Ishikawa (cell line): ENCODE data around the gene ACCS.

Source experiments
- CEBPB ChIP-seq: IDR thresholded peaks from 2 replicates; pipeline ENCODE4 v1.6.1; 2012
- CREB1 ChIP-seq: IDR thresholded peaks from 2 replicates; pipeline ENCODE4 v1.6.1; 2012; ENCODE audit warnings: low read depth
- EGR1 ChIP-seq: IDR thresholded peaks from 2 replicates; pipeline ENCODE4 v1.6.1; 2012
- EP300 ChIP-seq: IDR thresholded peaks from 2 replicates; pipeline ENCODE4 v1.6.1; 2012; ENCODE audit warnings: borderline replicate concordance
- FOXM1 ChIP-seq: IDR thresholded peaks from 2 replicates; pipeline ENCODE4 v1.6.1; 2012; ENCODE audit warnings: low read depth, borderline replicate concordance
- NFIC ChIP-seq: IDR thresholded peaks from 2 replicates; pipeline ENCODE4 v1.6.1; 2012
- RAD21 ChIP-seq: IDR thresholded peaks from 2 replicates; pipeline ENCODE4 v1.6.1; 2012; ENCODE audit warnings: low read depth
- TAF1 ChIP-seq: IDR thresholded peaks from 2 replicates; pipeline ENCODE4 v1.6.1; 2012; ENCODE audit warnings: low read depth, mild to moderate bottlenecking
- TCF12 ChIP-seq: IDR thresholded peaks from 2 replicates; pipeline ENCODE4 v1.6.1; 2012; ENCODE audit warnings: low read depth
- TEAD4 ChIP-seq: IDR thresholded peaks from 2 replicates; pipeline ENCODE4 v1.6.1; 2012
- YY1 ChIP-seq: IDR thresholded peaks from 2 replicates; pipeline ENCODE4 v1.6.1; 2012; ENCODE audit warnings: low read depth
- ZBTB7A ChIP-seq: IDR thresholded peaks from 2 replicates; pipeline ENCODE4 v1.6.1; 2012; ENCODE audit warnings: low read depth
- TF ChIP-seq, protein P1 (sequence below): IDR thresholded peaks from 2 replicates; pipeline ENCODE4 v1.6.1; 2012
- TF ChIP-seq, protein P2 (sequence below): IDR thresholded peaks from 2 replicates; pipeline ENCODE4 v1.6.1; 2012; ENCODE audit warnings: low read depth, mild to moderate bottlenecking
- TF ChIP-seq, protein P3 (sequence below): IDR thresholded peaks from 2 replicates; pipeline ENCODE4 v1.6.1; 2012

The ACCS gene

GRCh38 chr11:44101098-44101497 lies 35.0 kb downstream of the ACCS start:
- TF ChIP-seq TAF1, result no peak
- no peak for TF ChIP-seq NFIC
- no peak for TF ChIP-seq CEBPB
- TF ChIP-seq YY1, result no peak
- no peak for TF ChIP-seq RAD21
- TF ChIP-seq, protein P1, sequence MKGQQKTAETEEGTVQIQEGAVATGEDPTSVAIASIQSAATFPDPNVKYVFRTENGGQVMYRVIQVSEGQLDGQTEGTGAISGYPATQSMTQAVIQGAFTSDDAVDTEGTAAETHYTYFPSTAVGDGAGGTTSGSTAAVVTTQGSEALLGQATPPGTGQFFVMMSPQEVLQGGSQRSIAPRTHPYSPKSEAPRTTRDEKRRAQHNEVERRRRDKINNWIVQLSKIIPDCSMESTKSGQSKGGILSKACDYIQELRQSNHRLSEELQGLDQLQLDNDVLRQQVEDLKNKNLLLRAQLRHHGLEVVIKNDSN, result no peak
- no peak for TF ChIP-seq CREB1
- TF ChIP-seq EP300, result no peak
- no peak for TF ChIP-seq TCF12
- TF ChIP-seq, protein P2, sequence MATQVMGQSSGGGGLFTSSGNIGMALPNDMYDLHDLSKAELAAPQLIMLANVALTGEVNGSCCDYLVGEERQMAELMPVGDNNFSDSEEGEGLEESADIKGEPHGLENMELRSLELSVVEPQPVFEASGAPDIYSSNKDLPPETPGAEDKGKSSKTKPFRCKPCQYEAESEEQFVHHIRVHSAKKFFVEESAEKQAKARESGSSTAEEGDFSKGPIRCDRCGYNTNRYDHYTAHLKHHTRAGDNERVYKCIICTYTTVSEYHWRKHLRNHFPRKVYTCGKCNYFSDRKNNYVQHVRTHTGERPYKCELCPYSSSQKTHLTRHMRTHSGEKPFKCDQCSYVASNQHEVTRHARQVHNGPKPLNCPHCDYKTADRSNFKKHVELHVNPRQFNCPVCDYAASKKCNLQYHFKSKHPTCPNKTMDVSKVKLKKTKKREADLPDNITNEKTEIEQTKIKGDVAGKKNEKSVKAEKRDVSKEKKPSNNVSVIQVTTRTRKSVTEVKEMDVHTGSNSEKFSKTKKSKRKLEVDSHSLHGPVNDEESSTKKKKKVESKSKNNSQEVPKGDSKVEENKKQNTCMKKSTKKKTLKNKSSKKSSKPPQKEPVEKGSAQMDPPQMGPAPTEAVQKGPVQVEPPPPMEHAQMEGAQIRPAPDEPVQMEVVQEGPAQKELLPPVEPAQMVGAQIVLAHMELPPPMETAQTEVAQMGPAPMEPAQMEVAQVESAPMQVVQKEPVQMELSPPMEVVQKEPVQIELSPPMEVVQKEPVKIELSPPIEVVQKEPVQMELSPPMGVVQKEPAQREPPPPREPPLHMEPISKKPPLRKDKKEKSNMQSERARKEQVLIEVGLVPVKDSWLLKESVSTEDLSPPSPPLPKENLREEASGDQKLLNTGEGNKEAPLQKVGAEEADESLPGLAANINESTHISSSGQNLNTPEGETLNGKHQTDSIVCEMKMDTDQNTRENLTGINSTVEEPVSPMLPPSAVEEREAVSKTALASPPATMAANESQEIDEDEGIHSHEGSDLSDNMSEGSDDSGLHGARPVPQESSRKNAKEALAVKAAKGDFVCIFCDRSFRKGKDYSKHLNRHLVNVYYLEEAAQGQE, result no peak
- no peak for TF ChIP-seq FOXM1

DNA sequence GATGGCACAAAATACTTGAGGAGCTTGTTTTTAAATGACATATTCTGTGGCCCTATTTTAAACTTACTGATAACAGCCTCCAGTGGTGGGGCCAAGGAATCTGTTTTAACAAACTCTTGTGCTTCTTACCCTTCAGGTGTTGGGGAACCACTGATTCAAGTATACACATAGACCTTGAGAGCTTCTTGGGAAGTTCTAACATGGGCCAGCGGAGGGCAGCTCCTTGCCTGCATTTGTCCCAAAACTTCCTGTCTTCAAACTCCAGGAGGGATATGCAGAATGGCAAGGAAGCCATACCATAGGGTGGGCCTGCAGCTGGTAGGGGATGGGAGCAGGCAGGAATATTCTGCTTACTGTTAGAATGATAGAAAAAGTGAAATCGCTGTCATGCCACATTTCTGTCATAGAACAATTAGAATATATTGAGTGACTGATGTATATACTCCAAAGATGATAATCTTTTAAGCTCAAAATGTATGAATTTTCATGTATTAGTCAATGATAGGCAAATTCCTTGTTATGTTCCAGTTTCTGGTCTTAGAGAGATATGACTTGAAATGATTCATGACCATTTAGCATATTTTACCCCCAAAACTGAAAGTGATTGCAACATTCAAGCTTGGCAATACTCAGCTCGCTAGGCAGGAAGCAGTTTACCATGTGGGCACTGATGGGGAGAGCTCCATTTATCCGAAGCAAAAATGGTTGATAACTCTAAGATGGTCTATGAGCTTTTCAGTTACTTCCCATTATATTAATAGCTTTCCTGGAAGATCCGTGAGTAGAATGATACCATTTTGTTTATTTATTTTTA lies 38.6 kb downstream of the ACCS start:
- TF ChIP-seq CEBPB (no peak), FOXM1 (no peak), TAF1 (no peak), TEAD4 (no peak), EP300 (no peak), CREB1 (no peak), EGR1 (no peak), TCF12 (no peak), NFIC (no peak), ZBTB7A (no peak), RAD21 (no peak)
- TF ChIP-seq, protein P1, result no peak
- TF ChIP-seq, protein P2, result no peak
- TF ChIP-seq, protein P3, sequence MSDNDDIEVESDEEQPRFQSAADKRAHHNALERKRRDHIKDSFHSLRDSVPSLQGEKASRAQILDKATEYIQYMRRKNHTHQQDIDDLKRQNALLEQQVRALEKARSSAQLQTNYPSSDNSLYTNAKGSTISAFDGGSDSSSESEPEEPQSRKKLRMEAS, result no peak

DNA sequence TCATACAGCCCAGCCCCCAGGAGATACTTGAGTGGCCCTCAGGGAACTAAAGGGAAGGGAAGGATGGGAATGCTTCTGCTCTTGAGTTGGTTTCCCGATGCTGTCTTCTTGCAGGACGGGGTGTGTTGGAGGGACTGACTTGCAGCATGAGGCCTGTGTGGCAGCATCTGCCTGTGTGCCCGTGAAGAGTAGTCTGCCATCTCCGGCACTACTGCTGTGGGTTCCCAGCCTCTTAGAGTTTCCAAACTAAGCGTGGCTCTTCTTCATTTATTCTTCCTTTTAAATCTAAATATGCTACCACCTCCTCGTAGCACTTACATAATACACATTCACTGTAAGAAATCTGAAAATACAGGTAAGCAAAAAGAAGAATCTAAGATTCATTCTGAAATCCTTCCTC lies 42.2 kb downstream of the ACCS start:
- TF ChIP-seq TCF12, result no peak
- no peak for TF ChIP-seq TAF1
- no peak for TF ChIP-seq EGR1
- TF ChIP-seq CREB1, result no peak
- no peak for TF ChIP-seq RAD21
- no peak for TF ChIP-seq EP300
- no peak for TF ChIP-seq ZBTB7A
- no peak for TF ChIP-seq FOXM1
- TF ChIP-seq NFIC, result no peak
- TF ChIP-seq, protein P2, result no peak
- no peak for TF ChIP-seq TEAD4
- TF ChIP-seq, protein P1, result no peak
- TF ChIP-seq CEBPB, result no peak
- TF ChIP-seq YY1, result no peak
- TF ChIP-seq, protein P3, result no peak
